Measurements from ENCODE around the gene DEFB127.

DEFB127 gene

GRCh38 chr20:152131-152530 is 5.1 kb upstream of the DEFB127 start:
- in situ Hi-C loops (cut with HindIII; ENCODE audit: low sequenced_read_pairs), result no loop called here
- no peak for DNase-seq (ENCODE audit: low read depth)
- TF ChIP-seq CTCF (IDR thresholded peaks at IDR 0.05; ENCODE audit: low read depth, low read length, missing control alignments), result no peak

GRCh38 chr20:164618-165017 is 7.4 kb downstream of the DEFB127 start:
- no peak overlapping the region for H3K4me3 ChIP-seq (ENCODE audit: low read depth, low read length)
- TF ChIP-seq CTCF (IDR thresholded peaks at IDR 0.05; ENCODE audit: low read depth, low read length, missing control alignments), result no peak
- in situ Hi-C loops (cut with HindIII; ENCODE audit: low sequenced_read_pairs), result no loop called here
- DNase-seq (ENCODE audit: low read depth), result no peak

More at GRCh38 chr20:152131-152530, 5.1 kb upstream of the DEFB127 start:
- H3K4me3 ChIP-seq (ENCODE audit: low read depth, low read length), result no peak overlapping the region

GRCh38 chr20:168876-169275 is 11.6 kb downstream of the DEFB127 start:
- no peak overlapping the region for H3K4me3 ChIP-seq (ENCODE audit: low read depth, low read length)
- in situ Hi-C loops (cut with HindIII; ENCODE audit: low sequenced_read_pairs), result no loop called here
- DNase-seq (ENCODE audit: low read depth), result no peak
- TF ChIP-seq CTCF (IDR thresholded peaks at IDR 0.05; ENCODE audit: low read depth, low read length, missing control alignments), result no peak

GRCh38 chr20:184288-184687 is 27.0 kb downstream of the DEFB127 start:
- TF ChIP-seq CTCF (IDR thresholded peaks at IDR 0.05; ENCODE audit: low read depth, low read length, missing control alignments), result no peak
- in situ Hi-C loops (cut with HindIII; ENCODE audit: low sequenced_read_pairs), result no loop called here
- no peak overlapping the region for H3K4me3 ChIP-seq (ENCODE audit: low read depth, low read length)
- DNase-seq (ENCODE audit: low read depth), result no peak

- no peak overlapping the region for H3K4me3 ChIP-seq (ENCODE audit: low read depth, low read length)
- no peak for DNase-seq (ENCODE audit: low read depth)
- in situ Hi-C loops (cut with HindIII; ENCODE audit: low sequenced_read_pairs), result no loop called here
- no peak for TF ChIP-seq CTCF (IDR thresholded peaks at IDR 0.05; ENCODE audit: low read depth, low read length, missing control alignments)
These were observed 30.5 kb downstream of the DEFB127 start for GRCh38 chr20:187733-188132.

DNA sequence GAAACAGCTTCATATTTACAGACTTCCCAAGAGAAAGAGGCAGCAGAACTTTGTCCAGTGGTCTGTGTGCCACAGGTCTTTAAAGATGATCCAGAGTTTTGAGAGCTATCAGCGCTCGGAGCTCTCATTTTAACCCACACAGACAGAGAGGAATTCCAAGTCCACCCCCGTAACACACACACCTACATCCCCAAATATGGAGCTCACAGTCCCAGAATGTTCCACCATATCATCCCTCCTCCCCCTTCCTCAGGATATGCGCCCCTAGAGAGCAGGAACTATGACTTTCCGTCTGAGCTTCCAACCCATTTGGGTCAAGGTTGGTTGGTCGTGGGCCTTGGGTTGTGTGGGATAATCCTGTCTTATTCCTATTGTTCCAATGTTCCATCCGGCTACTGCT is 32.4 kb downstream of the DEFB127 start, which contains the start of gene DEFB128:
DEFB128 (minus strand) TSS at position 101 of the 400 bp plus-strand sequence; CDS start at position 13, 88 bp downstream.
- no peak for TF ChIP-seq CTCF (IDR thresholded peaks at IDR 0.05; ENCODE audit: low read depth, low read length, missing control alignments)
- no peak for DNase-seq (ENCODE audit: low read depth)
- in situ Hi-C loops (cut with HindIII; ENCODE audit: low sequenced_read_pairs), result no loop called here
- no peak within 1 kb of the TSS for H3K4me3 ChIP-seq (ENCODE audit: low read depth, low read length)

- TF ChIP-seq CTCF (IDR thresholded peaks at IDR 0.05; ENCODE audit: low read depth, low read length, missing control alignments), result no peak
- in situ Hi-C loops (cut with HindIII; ENCODE audit: low sequenced_read_pairs), result no loop called here
- DNase-seq (ENCODE audit: low read depth), result no peak
- H3K4me3 ChIP-seq (ENCODE audit: low read depth, low read length), result no peak overlapping the region
These were observed 41.0 kb downstream of the DEFB127 start for GRCh38 chr20:198225-198624.
